Adrenal gland (tissue), 12 donors: ENCODE results near the gene DNASE2. TPM values are rescaled to one million over a fixed set of nuclear protein-coding genes. Genes with fewer than 3 reads are reported as not detected.

Experiments used
- DNase-seq, 7 donors: peaks; one replicate each; pipeline ENCODE4 v3.0.0-alpha.2; 2019 to 2020
- H3K27ac ChIP-seq, 5 donors: fragments of 200-600 bp; sonication (generic) in 4 of 5; 1 replicate in 3 of 5; 2 replicates in 2 of 5; pipeline versions ENCODE4 v1.5.1 to v1.8.0; 2016 to 2020; ENCODE audit warnings: mild to moderate bottlenecking in 1 of 5
- H3K27me3 ChIP-seq: fragments of 200-600 bp; 2 replicates; pipeline ENCODE4 v1.8.0; 2021
- H3K36me3 ChIP-seq, 2 donors: fragments of 200-600 bp; replicated peaks in 1 of 2; 1 replicate in 1 of 2; 2 replicates in 1 of 2; pipeline versions ENCODE4 v1.5.1 to v1.8.0; 2018 to 2022
- H3K4me1 ChIP-seq, 2 donors: fragments of 200-600 bp; replicated peaks in 1 of 2; 1 replicate in 1 of 2; 2 replicates in 1 of 2; pipeline versions ENCODE4 v1.5.1 to v1.8.0; 2018 to 2021
- H3K4me3 ChIP-seq, 4 donors: fragments of 200-600 bp; sonication (generic) in 3 of 4; one replicate each; pipeline ENCODE4 v1.5.1; 2016 to 2018
- H3K9me3 ChIP-seq, 3 donors: fragments of 200-600 bp; sonication (generic) in 1 of 3; replicated peaks in 1 of 3; 1 replicate in 2 of 3; 2 replicates in 1 of 3; pipeline versions ENCODE4 v1.5.1 to v1.8.0; 2016 to 2021
- POLR2A ChIP-seq, 2 donors: fragments of 450-650 bp; IDR thresholded peaks; one replicate each; pipeline ENCODE4 v1.6.1; 2017; ENCODE audit warnings: antibody characterized with exemption in 2 of 2, mild to moderate bottlenecking in 2 of 2, moderate library complexity in 1 of 2
- WGBS, 4 donors: extraction: QIAGEN DNeasy Blood & Tissue Kit in 2 of 4; methylation state at CpG; one replicate each; pipeline versions ENCODE4 v1.1.5 to v1.1.7; 2013 to 2017; 5-methylcytosine and 5-hydroxymethylcytosine counted together
- intact Hi-C, 2 donors: fragments of 100-400 bp; cut with DNase I; formaldehyde crosslinking; loops; one replicate each; pipeline versions ENCODE4 v1.14.1 to v1.15.0; 2022 to 2023
- polyA plus RNA-seq, 3 donors: library from polyadenylated mRNA; stranded (reverse); fragments of 200-250 nt in 2 of 3; fragments of 350-450 nt in 1 of 3; fragmentation: Illumina TruSeq in 1 of 3; extraction: RNeasy Lipid Tissue Mini Kit (QIAGEN cat#74804) in 1 of 3; gene quantifications; one replicate each; pipeline ENCODE4 v1.2.3, GENCODE V29; 2013 to 2014
- total RNA-seq, 9 donors: library from RNA; depleted of rRNA in 4 of 9; stranded (reverse); fragments of >200 nt in 4 of 9; fragments of 120-200 nt in 1 of 9; fragmentation: NEBNext Ultra II Directional in 1 of 9; extraction: Animal tissue kit (Norgen Biotek cat#: 25700) in 1 of 9; gene quantifications; one replicate each; pipeline versions ENCODE4 v1.1.0 to v1.2.4, GENCODE V29; 2013 to 2023
- TF ChIP-seq, protein P1 (sequence below), 6 experiments: fragments of 450-650 bp in 4 of 6; fragments of 200-600 bp in 2 of 6; sonication (generic) in 1 of 6; IDR thresholded peaks; 1 replicate in 5 of 6; 2 replicates in 1 of 6; pipeline versions ENCODE4 v1.5.1 to v1.8.0; 2016 to 2021; ENCODE audit warnings: antibody characterized with exemption in 6 of 6, mild to moderate bottlenecking in 2 of 6, moderate library complexity in 1 of 6
- donor health status: healthy with polysubstance abuse.
- donor health status: Bipolar disorder and iron deficiency.
- donor health status: DM: yes; HTN: yes; CAD: no.
- donor health status: DM: no; HTN: no; CAD: no.
- donor health status: DM: no; HTN: no; CAD: no.
- donor health status: DM: yes; HTN: yes; CAD: no.

Gene DNASE2
- total and polyA plus RNA-seq, 12 donors, result 3.3 to 83.4 (median 51.3) TPM

DNA sequence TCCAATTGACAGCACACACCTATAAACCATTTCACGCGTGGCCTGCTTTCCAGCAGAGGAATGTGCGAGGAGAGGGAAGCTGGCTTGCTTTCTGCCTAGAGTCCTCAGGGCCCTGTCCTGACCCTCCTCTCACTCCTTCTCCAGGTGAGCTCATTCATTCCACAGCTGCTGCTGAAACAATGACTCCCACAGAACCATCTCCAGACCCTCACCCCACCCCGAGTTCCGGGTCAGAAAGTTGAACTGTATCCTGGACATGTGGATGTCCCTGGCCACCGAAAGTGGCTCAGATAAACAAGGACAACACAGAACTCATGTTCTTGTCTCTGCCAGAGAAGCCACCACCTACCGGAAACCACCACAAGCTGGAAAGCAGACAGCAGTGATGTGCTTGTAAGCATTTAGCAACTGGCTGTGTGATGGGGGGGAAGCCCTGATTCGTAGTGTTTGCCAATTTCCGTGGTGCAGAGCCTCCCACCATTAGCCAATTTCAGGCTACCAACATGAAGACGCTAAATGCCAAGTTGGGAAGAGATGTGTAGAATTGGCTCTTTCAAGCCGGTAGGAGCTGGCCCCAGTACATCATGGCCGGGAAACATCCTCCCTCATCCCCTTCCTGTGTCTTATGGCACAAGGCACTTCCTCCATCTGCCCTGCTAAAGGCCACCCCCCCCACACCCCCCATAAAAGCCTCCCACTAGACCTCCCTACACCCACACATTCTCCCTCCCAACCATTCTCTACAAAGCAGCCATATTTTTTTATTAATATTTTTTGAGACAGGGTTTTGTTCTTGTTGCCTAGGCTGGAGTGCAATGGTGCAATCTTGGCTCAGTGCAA, 32.8 kb upstream of the DNASE2 start:
- peak overlapping the region in 2 of 5 donors; percentile 61 to 76 for H3K27ac ChIP-seq

DNA sequence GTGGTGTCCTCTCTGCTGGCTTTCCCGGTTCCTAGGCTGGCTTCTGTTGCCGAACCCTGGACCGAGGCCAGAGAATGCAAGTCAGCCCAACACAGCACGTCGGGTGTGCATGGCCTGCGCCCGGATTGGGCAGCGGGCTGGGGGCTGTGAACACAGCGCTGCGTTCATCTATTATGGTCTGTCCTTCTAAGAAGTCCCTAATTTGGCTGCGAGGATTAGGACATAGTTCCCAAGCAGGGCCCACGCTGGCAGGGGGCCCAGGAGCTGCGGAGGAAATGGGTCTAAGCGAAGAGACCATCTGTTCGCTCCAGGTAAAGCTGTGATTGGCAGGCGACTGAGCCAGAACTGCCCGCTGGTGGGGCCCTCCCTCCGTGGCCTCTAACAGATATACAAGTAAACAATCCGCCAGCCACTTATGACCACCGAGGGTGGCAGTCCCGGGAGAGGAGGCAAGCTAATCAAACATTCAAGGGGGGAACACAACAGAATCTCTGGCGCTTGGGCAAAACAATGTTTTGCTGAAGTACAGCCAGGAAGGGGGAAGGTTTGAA, 31.8 kb upstream of the DNASE2 start:
- no peaks in the 10 kb centered on the region for H3K36me3 ChIP-seq
- H3K4me3 ChIP-seq, result no peak overlapping the region
- peak overlapping the region in 3 of 5 donors; percentile 36 to 76 (median 61) for H3K27ac ChIP-seq
- H3K9me3 ChIP-seq, result no peaks in the 10 kb centered on the region
- H3K27me3 ChIP-seq, result no peaks in the 10 kb centered on the region
- intact Hi-C loops, result no loop called here
- peak in 6 of 7 donors; percentile 57 to 85 (median 64) for DNase-seq
- TF ChIP-seq POLR2A (IDR thresholded peaks at IDR 0.05), result no peak
- TF ChIP-seq, protein P1, sequence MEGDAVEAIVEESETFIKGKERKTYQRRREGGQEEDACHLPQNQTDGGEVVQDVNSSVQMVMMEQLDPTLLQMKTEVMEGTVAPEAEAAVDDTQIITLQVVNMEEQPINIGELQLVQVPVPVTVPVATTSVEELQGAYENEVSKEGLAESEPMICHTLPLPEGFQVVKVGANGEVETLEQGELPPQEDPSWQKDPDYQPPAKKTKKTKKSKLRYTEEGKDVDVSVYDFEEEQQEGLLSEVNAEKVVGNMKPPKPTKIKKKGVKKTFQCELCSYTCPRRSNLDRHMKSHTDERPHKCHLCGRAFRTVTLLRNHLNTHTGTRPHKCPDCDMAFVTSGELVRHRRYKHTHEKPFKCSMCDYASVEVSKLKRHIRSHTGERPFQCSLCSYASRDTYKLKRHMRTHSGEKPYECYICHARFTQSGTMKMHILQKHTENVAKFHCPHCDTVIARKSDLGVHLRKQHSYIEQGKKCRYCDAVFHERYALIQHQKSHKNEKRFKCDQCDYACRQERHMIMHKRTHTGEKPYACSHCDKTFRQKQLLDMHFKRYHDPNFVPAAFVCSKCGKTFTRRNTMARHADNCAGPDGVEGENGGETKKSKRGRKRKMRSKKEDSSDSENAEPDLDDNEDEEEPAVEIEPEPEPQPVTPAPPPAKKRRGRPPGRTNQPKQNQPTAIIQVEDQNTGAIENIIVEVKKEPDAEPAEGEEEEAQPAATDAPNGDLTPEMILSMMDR (IDR thresholded peaks at IDR 0.05), result no peak
- WGBS, 4 donors, result 19 to 34% (median 27%) methylated on average over 13 to 22 of the region's 22 CpGs
- H3K4me1 ChIP-seq, result peaks cover 0 to 15% of the 10 kb centered on the region in 2 donors

More for the DNA sequence above, 32.8 kb upstream of the DNASE2 start:
- peak in 2 of 7 donors; percentile 36 to 41 for DNase-seq
- Histone ChIP-seq H3K9me3 (no peaks in the 10 kb centered on the region), H3K4me1 (peaks cover 0 to 15% of the 10 kb centered on the region in 2 donors), H3K4me3 (no peak overlapping the region), H3K27me3 (no peaks in the 10 kb centered on the region), H3K36me3 (no peaks in the 10 kb centered on the region)
- intact Hi-C loops, result no loop called here
- 53 to 72% (median 61%) methylated on average over 12 of the region's 12 CpGs for WGBS, 4 donors
- TF ChIP-seq, protein P1 (IDR thresholded peaks at IDR 0.05), result no peak
- TF ChIP-seq POLR2A (IDR thresholded peaks at IDR 0.05), result no peak

DNA sequence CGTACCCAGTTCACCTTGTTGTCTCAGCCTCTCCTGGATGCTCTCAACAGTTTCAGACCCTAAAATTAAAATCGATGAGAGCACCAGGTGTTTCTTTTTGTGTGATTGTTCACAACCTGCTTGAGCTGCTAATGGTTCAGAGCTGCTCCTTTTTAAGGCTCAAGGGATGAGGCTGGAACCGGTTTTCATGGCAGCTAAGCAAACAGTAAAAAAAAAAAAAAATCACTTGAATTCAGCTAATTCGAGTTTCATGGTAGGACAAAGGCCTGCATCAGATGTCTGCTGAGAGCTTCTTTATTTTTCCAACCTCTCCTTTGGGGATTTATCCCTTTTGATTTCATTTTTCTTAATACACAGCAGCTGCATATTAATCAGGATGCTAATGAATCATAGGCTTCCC, 31.3 kb upstream of the DNASE2 start:
- 51 to 61% (median 54%) methylated on average over 4 of the region's 4 CpGs for WGBS, 4 donors
- Histone ChIP-seq H3K9me3 (no peaks in the 10 kb centered on the region), H3K27me3 (no peaks in the 10 kb centered on the region), H3K4me1 (peaks cover 0 to 15% of the 10 kb centered on the region in 2 donors), H3K27ac (peak overlapping the region in 1 of 5 donors; percentile 61), H3K4me3 (no peak overlapping the region), H3K36me3 (no peaks in the 10 kb centered on the region)
- TF ChIP-seq, protein P1 (IDR thresholded peaks at IDR 0.05), result no peak
- no peak for TF ChIP-seq POLR2A (IDR thresholded peaks at IDR 0.05)
- intact Hi-C loops, result no loop called here
- no peak for DNase-seq

DNA sequence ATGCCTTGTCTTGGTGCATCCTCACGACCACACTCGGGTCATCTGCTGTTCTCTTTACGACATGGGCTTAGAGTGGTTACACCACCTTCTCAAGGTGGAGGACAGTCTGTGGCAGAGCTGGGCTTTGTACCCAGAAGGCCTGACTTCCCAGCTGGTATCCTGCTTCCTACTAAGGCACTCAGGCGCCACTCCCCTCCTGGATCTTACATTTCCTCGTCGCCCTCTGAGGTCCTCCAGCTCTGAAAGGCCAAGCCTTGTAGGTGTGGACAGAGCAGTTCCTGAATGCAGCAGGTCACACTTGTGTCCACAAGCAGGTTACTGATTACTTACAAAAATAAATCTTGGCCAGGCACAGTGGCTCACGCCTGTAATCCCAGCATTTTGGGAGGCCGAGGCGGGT, 25.9 kb upstream of the DNASE2 start:
- no peaks in the 10 kb centered on the region for H3K27me3 ChIP-seq
- no peaks in the 10 kb centered on the region for H3K9me3 ChIP-seq
- TF ChIP-seq POLR2A (IDR thresholded peaks at IDR 0.05), result no peak
- TF ChIP-seq, protein P1 (IDR thresholded peaks at IDR 0.05), result no peak
- H3K36me3 ChIP-seq, result no peaks in the 10 kb centered on the region
- intact Hi-C loops, result no loop called here
- no peak overlapping the region for H3K27ac ChIP-seq
- no peak for DNase-seq
- WGBS, 4 donors, result 87 to 96% (median 90%) methylated on average over 6 to 9 of the region's 9 CpGs
- H3K4me1 ChIP-seq, result peaks cover 0 to 1% of the 10 kb centered on the region in 2 donors
- H3K4me3 ChIP-seq, result no peak overlapping the region
